Fibroblast of skin of abdomen (primary cell): ENCODE data around the gene TCEANC.

ENCODE experiments used
- DNase-seq: peaks from one replicate; pipeline ENCODE4 v3.0.0-alpha.2; 2013

TCEANC gene

DNA sequence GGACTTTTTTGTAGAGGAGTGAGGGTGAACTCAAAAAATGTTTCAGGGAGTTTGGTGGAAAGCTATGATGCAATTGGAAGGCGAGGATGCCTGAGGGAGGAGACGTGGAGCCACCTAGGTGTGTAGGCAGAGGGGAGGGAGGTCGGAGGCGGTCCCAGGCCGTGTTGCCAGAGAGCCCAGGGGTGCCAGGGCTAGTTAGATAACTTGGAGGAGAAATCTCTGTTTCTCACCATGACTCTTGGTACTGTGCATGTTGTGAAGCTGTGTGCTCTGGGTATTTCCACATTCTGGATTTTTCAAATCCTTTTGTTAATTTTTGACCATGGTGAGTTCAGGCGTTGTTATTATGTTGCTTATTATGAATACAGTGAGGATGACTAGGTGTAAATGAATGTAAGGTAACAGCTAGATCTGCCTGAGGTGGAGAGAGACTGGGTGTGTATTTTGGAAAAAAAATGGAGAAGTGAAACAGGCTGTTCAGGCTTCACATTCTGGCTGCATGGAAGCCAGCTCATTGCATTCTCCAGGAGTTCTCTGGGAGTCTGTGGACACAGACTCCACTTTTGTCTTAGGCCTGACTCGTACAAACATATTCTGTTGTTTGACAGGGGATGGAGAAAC is 40.5 kb downstream of the TCEANC start:
- DNase-seq = peak; percentile 7

- DNase-seq = peak; percentile 12
Observed at GRCh38 chrX:13694359-13694758, 41.4 kb downstream of the TCEANC start.

DNA sequence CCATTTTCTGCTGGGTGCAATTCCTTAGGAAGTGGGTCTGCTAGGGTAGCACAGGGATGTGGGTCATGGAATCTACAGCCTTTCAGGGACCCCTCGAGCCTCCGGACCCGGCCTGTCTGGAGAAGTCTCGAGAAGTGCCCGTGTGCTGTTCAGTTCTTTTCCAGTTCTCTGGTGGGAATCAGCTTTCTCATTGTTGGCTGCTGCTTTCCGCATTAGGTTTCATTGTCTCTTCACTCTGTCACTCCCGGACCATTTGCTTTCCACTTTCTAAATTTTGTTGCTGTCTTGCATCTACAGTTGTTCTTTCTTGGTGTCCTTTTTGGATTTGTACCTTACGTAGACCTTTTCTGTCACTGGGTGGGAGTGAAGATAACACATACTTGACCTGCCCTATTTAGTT is 42.0 kb downstream of the TCEANC start:
- no peak for DNase-seq

DNA sequence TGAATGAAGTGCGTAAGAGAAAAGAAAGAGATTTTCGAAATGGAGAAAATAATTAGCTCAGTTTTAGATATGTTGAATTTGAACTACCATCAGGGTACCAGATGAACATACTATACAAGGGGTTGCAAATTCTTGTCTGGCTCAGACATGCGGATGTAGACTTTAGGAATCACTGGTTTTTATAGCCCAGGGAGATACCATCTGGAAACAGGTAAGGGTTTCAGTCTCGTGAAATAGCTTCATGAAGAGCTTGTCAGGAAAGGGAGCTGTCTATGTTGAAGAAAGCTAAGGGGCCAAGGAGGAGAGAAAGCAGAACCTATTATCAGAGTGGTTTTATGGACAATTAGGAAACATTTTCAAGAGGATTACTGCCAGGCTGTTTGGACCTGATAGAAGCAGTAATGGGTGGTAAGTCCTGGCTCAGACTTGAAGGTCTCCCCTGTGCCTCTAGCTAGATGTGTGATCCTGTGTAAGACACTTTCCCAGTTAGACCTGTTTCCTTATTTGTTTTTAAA is 42.7 kb downstream of the TCEANC start:
- no peak for DNase-seq

DNA sequence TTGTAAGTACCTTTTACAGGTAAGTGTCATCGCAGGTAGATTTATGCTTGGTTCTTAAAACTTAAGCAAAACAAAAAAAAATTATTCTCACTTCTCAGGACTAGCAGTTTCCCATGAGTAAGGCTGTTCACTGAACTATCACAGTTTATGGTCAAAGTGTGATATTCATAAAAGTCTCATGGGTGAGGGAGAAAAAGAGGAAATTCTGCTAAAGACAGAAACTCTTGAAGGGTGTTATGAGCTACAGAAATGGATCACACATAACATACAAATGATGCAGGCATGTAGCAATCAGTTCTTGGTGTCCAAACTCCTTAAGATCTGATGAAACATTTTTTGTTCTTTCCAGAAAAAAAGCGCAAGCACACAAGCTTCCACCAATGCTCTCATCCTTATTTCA is 44.5 kb downstream of the TCEANC start:
- DNase-seq = no peak

- no peak for DNase-seq
Observed at GRCh38 chrX:13697976-13698375, 45.0 kb downstream of the TCEANC start.

DNA sequence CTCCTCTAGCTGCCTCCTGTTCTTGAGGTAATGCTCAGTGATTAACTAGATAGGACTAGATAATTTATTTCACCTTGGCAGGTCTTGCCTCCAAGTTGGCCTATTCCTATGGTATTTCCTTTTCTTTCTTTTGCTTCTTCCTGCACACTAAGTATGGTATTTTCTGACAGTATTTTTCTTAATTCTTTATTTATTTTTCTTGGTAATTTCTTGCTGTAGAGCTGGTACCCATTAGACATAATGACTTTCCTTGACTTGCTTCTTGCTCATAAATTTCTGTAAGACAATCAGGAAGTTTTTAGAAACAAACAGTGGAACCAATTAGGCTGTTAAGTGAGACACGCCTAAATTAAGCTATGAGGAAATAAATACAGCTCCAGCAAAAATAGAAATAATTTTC is 45.5 kb downstream of the TCEANC start:
- DNase-seq = no peak

- no peak for DNase-seq
Observed at GRCh38 chrX:13699183-13699826, 46.4 kb downstream of the TCEANC start.

DNA sequence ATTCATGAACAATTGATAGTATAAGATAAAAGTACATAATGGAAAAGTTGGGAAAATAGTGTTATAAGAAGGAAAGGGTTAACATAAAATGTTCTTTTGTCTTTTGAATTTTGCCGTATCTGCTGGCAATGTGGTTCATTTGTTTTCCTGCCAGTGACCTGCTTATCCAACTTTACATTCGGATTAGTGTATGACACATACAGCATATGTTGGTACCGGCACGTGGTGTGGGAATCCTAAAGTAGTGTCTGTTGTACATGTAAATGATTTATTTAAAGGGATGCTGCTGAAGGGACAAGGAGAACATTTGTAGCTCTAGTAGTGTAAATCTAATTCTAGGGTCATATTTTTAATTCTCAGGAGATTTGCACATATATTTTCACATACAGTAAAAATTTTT is 47.4 kb downstream of the TCEANC start:
- DNase-seq = peak; percentile 8

GRCh38 chrX:13702111-13702789 is 49.3 kb downstream of the TCEANC start:
- DNase-seq = no peak

DNA sequence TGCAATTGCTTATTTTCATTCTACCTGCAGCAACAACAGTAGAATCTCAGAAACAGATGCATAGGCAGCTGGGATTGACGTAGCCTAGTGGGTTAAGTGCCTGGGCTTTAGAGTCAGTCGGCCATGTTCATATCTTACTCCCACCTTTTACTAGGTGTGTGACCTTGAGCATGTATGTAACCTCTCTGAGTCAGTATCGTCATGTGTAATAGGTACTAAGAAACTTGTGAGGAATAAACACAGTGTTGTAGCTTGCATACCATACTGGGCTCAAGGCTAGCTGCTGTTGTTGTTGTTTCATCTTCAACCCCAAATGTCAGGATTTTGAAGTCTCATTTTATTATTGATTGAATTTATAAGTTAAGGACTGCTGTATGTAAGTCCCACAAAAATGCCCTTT is 50.2 kb downstream of the TCEANC start:
- no peak for DNase-seq

- DNase-seq = no peak
Observed at GRCh38 chrX:13703589-13703988, 50.6 kb downstream of the TCEANC start.

DNA sequence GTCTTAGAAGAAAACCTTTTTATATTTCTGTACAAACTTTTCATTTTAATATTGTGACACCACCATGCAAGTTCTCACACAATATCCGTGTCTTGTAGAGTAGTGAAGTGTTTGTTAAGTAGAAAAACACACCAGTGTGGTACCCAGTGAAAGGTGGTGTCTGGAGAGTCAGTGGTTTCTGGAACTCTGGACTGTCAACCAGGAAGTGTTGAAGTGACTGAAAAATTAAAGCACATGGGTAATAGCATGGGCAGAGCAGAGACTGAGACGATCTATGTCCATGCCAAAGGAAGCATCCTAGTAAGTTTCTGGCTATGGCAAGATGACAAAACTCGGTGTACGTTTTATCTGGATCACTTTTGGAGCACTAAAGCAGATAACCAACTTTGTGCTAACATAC is 58.2 kb downstream of the TCEANC start:
- DNase-seq = no peak
